Thyroid gland (tissue), 4 donors: ENCODE measurements around the gene DNMT1. TPM values are rescaled to one million over a fixed set of nuclear protein-coding genes. Genes with fewer than 3 reads are reported as not detected.
A peak's percentile ranks its signal among the peaks of the same experiment; 100 is the strongest.

ENCODE experiments used
- DNase-seq, 2 donors: peaks; one replicate each; pipeline ENCODE4 v3.0.0-alpha.2; 2019
- H3K27ac ChIP-seq, 3 donors: fragments of 200-600 bp; sonication (generic); 1 replicate in 2 of 3; 2 replicates in 1 of 3; pipeline ENCODE4 v1.5.1; 2016 to 2019; ENCODE audit warnings: mild to moderate bottlenecking in 1 of 3, moderate library complexity in 1 of 3
- H3K27me3 ChIP-seq: fragments of 200-600 bp; sonication (generic); one replicate; pipeline ENCODE4 v1.5.1; 2019
- H3K36me3 ChIP-seq, 2 donors: fragments of 200-600 bp; sonication (generic); one replicate each; pipeline ENCODE4 v1.5.1; 2016 to 2019
- H3K4me1 ChIP-seq, 2 donors: fragments of 200-600 bp; sonication (generic); one replicate each; pipeline ENCODE4 v1.5.1; 2017 to 2019
- H3K4me3 ChIP-seq, 3 donors: fragments of 200-600 bp; sonication (generic); replicated peaks in 1 of 3; 1 replicate in 2 of 3; 2 replicates in 1 of 3; pipeline ENCODE4 v1.5.1; 2016; ENCODE audit warnings: mild to moderate bottlenecking in 1 of 3
- H3K9me3 ChIP-seq: fragments of 200-600 bp; sonication (generic); one replicate; pipeline ENCODE4 v1.5.1; 2017
- CTCF ChIP-seq, 6 experiments: fragments of 200-600 bp in 3 of 6; fragments of 450-650 bp in 3 of 6; sonication (generic) in 3 of 6; IDR thresholded peaks; one replicate each; pipeline ENCODE4 v1.5.1; 2016 to 2019; ENCODE audit warnings: antibody characterized with exemption in 6 of 6, mild to moderate bottlenecking in 2 of 6, inconsistent platforms in 1 of 6, moderate library complexity in 1 of 6
- POLR2A ChIP-seq, 2 donors: fragments of 450-650 bp; IDR thresholded peaks; one replicate each; pipeline ENCODE4 v1.6.1; 2017; ENCODE audit warnings: antibody characterized with exemption in 2 of 2, mild to moderate bottlenecking in 2 of 2, moderate library complexity in 1 of 2
- WGBS, 2 donors: methylation state at CpG; one replicate each; pipeline ENCODE4 v1.1.5; 2017; 5-methylcytosine and 5-hydroxymethylcytosine counted together
- intact Hi-C: fragments of 100-400 bp; cut with DNase I; formaldehyde crosslinking; loops from one replicate; pipeline ENCODE4 v1.15.1; 2023
- total RNA-seq, 4 donors: library from RNA; depleted of rRNA; stranded (reverse); fragments of >200 nt; gene quantifications; one replicate each; pipeline ENCODE4 v1.2.3, GENCODE V29; 2016

Gene DNMT1
- total RNA-seq, 4 donors from 2014 or later: 31.2 to 49.5 (median 36.0) TPM

GRCh38 chr19:10235003-10235402 is 40.2 kb upstream of the DNMT1 start:
- Histone ChIP-seq H3K36me3 (no peaks in the 10 kb centered on the region), H3K27ac (no peak overlapping the region), H3K4me1 (peaks cover 7 to 10% of the 10 kb centered on the region in 2 donors), H3K9me3 (no peaks in the 10 kb centered on the region), H3K27me3 (no peaks in the 10 kb centered on the region), H3K4me3 (no peak overlapping the region)
- intact Hi-C loops: no loop called here
- no peak for TF ChIP-seq CTCF (IDR thresholded peaks at IDR 0.05)
- TF ChIP-seq POLR2A (IDR thresholded peaks at IDR 0.05): no peak
- DNase-seq: no peak
- WGBS, 2 donors: 63 to 74% methylated on average over 4 of the region's 4 CpGs

GRCh38 chr19:10233946-10234345 is 39.2 kb upstream of the DNMT1 start:
- Histone ChIP-seq H3K4me3 (no peak overlapping the region), H3K36me3 (no peaks in the 10 kb centered on the region), H3K4me1 (peaks cover 9 to 12% of the 10 kb centered on the region in 2 donors), H3K27ac (no peak overlapping the region), H3K9me3 (no peaks in the 10 kb centered on the region), H3K27me3 (no peaks in the 10 kb centered on the region)
- no peak for DNase-seq
- intact Hi-C loops: no loop called here
- 83 to 86% methylated on average over 4 of the region's 4 CpGs for WGBS, 2 donors
- TF ChIP-seq POLR2A (IDR thresholded peaks at IDR 0.05): no peak
- no peak for TF ChIP-seq CTCF (IDR thresholded peaks at IDR 0.05)

GRCh38 chr19:10231612-10232228 is 37.0 kb upstream of the DNMT1 start:
- DNase-seq: no peak
- TF ChIP-seq CTCF (IDR thresholded peaks at IDR 0.05) (no peak), POLR2A (IDR thresholded peaks at IDR 0.05) (no peak)
- peak overlapping the region in 2 of 3 donors; percentile 76 to 82 for H3K27ac ChIP-seq
- peaks cover 12 to 16% of the 10 kb centered on the region in 2 donors for H3K4me1 ChIP-seq
- intact Hi-C loops: no loop called here
- no peaks in the 10 kb centered on the region for H3K36me3 ChIP-seq
- no peaks in the 10 kb centered on the region for H3K9me3 ChIP-seq
- H3K4me3 ChIP-seq: peak overlapping the region in 1 of 3 donors; percentile 87
- 70 to 74% methylated on average over 8 of the region's 8 CpGs for WGBS, 2 donors
- H3K27me3 ChIP-seq: no peaks in the 10 kb centered on the region

GRCh38 chr19:10230861-10231611 is 36.3 kb upstream of the DNMT1 start, which contains the start of gene S1PR2:
Gene S1PR2 (minus strand): TSS chr19:10231331. CDS start chr19:10224905, 6,426 bp downstream.
- intact Hi-C loops: no loop called here
- no peaks in the 10 kb centered on the region for H3K27me3 ChIP-seq
- H3K4me1 ChIP-seq: peaks cover 12 to 19% of the 10 kb centered on the region in 2 donors
- H3K36me3 ChIP-seq: no peaks in the 10 kb centered on the region
- DNase-seq: peak; percentile 68 to 69
- no peaks in the 10 kb centered on the region for H3K9me3 ChIP-seq
- WGBS, 2 donors: 0 to 1% methylated on average over 4 to 28 of the region's 73 CpGs
- H3K27ac ChIP-seq: peak within 1 kb of the TSS; percentile 59 to 82 (median 76)
- H3K4me3 ChIP-seq: peak within 1 kb of the TSS; percentile 40 to 87 (median 47)
- TF ChIP-seq POLR2A (IDR thresholded peaks at IDR 0.05): peak in 1 of 2 donors; percentile 5
- no peak for TF ChIP-seq CTCF (IDR thresholded peaks at IDR 0.05)
